A549 (cell line): ENCODE data around the gene TRAPPC5.

ENCODE experiments used
- CTCF ChIP-seq: fragments of >200 bp; sonication (Bioruptor Twin); formaldehyde crosslinking; IDR thresholded peaks from 3 replicates; pipeline ENCODE4 v1.5.1; 2016
- JUN ChIP-seq, 2 experiments: fragments of >200 bp; sonication (Bioruptor Twin); formaldehyde crosslinking; IDR thresholded peaks; 2 replicates in 1 of 2; 3 replicates in 1 of 2; pipeline ENCODE4 v1.6.1; 2016 to 2017
- MAX ChIP-seq: IDR thresholded peaks from 2 replicates; pipeline ENCODE4 v1.6.1; 2012
- POLR2A ChIP-seq: IDR thresholded peaks from 2 replicates; pipeline ENCODE4 v1.6.1; 2012; ENCODE audit warnings: mild to moderate bottlenecking, low read length

GRCh38 chr19:7668842-7669241 lies 11.8 kb upstream of the TRAPPC5 start, which contains the start of gene RETN:
- TF ChIP-seq MAX: no peak
- TF ChIP-seq CTCF: no peak
- no peak for TF ChIP-seq POLR2A
- TF ChIP-seq JUN (IDR thresholded peaks at IDR 0.05): no peak
